Bronchial epithelial cell (primary cell): ENCODE data around the gene DNAH11. TPM values are rescaled to one million over a fixed set of nuclear protein-coding genes. Genes with fewer than 3 reads are reported as not detected.

ENCODE experiments used
- DNase-seq: peaks from one replicate; pipeline ENCODE4 v3.0.0-alpha.2; 2010; ENCODE audit warnings: low read depth
- FAIRE-seq: peaks from 2 replicates; lab custom pipeline; 2011; peaks lifted over from hg19 to GRCh38; lab: Jason Lieb, UNC
- H3K27me3 ChIP-seq: 2 replicates; pipeline ENCODE4 v1.5.1; 2011; ENCODE audit warnings: low read length; ENCODE audit not compliant: control insufficient read depth, insufficient read depth
- H3K36me3 ChIP-seq: 2 replicates; pipeline ENCODE4 v1.5.1; 2011; ENCODE audit warnings: low read length; ENCODE audit not compliant: control insufficient read depth, insufficient read depth
- H3K4me3 ChIP-seq: 2 replicates; pipeline ENCODE4 v1.5.1; 2011; ENCODE audit warnings: mild to moderate bottlenecking, low read depth, low read length, control low read depth
- CTCF ChIP-seq: IDR thresholded peaks from 2 replicates; pipeline ENCODE4 v1.5.1; 2011; ENCODE audit warnings: mild to moderate bottlenecking, moderate library complexity, low read length, control low read depth, inconsistent platforms; ENCODE audit not compliant: insufficient read depth, severe bottlenecking
- total RNA-seq: library from RNA; depleted of rRNA; stranded (reverse); fragments of >200 nt; gene quantifications from 2 replicates; pipeline ENCODE4 v1.2.1, GENCODE V29; 2014

DNAH11 gene
- total RNA-seq, 1 donor from 2014 or later, result 2.6 TPM

- Histone ChIP-seq H3K4me3 (no peak overlapping the region), H3K27me3 (no peaks in the 10 kb centered on the region), H3K36me3 (no peaks in the 10 kb centered on the region)
- FAIRE-seq (no peak), DNase-seq (no peak)
- no peak for TF ChIP-seq CTCF
Observed at GRCh38 chr7:21708096-21708495, 165.3 kb downstream of the DNAH11 start.

- H3K27me3 ChIP-seq, result no peaks in the 10 kb centered on the region
- DNase-seq (no peak), FAIRE-seq (no peak)
- H3K36me3 ChIP-seq, result no peaks in the 10 kb centered on the region
- no peak for TF ChIP-seq CTCF
- H3K4me3 ChIP-seq, result no peak overlapping the region
Observed at GRCh38 chr7:21717323-21717722, 174.5 kb downstream of the DNAH11 start.

GRCh38 chr7:21718391-21718790, 175.6 kb downstream of the DNAH11 start:
- no peak for FAIRE-seq

GRCh38 chr7:21719846-21720245, 177.0 kb downstream of the DNAH11 start:
- no peak for DNase-seq
- no peak for TF ChIP-seq CTCF
- FAIRE-seq, result no peak
- Histone ChIP-seq H3K36me3 (no peaks in the 10 kb centered on the region), H3K27me3 (no peaks in the 10 kb centered on the region), H3K4me3 (no peak overlapping the region)

More at GRCh38 chr7:21718391-21718790, 175.6 kb downstream of the DNAH11 start:
- Histone ChIP-seq H3K36me3 (no peaks in the 10 kb centered on the region), H3K4me3 (no peak overlapping the region), H3K27me3 (no peaks in the 10 kb centered on the region)
- no peak for DNase-seq
- TF ChIP-seq CTCF, result no peak

- Histone ChIP-seq H3K27me3 (no peaks in the 10 kb centered on the region), H3K4me3 (no peak overlapping the region), H3K36me3 (no peaks in the 10 kb centered on the region)
- no peak for TF ChIP-seq CTCF
- DNase-seq (no peak), FAIRE-seq (no peak)
Observed at GRCh38 chr7:21722371-21722770, 179.5 kb downstream of the DNAH11 start.

- Histone ChIP-seq H3K4me3 (no peak overlapping the region), H3K27me3 (no peaks in the 10 kb centered on the region), H3K36me3 (no peaks in the 10 kb centered on the region)
- no peak for TF ChIP-seq CTCF
- DNase-seq, result no peak
- no peak for FAIRE-seq
Observed at GRCh38 chr7:21724562-21724961, 181.7 kb downstream of the DNAH11 start.
